ENCODE data around the gene RWDD3. TPM values are rescaled to one million over a fixed set of nuclear protein-coding genes. Genes with fewer than 3 reads are reported as not detected.
A peak's percentile ranks its signal among the peaks of the same experiment; 100 is the strongest.

Gene RWDD3
- polyA plus RNA-seq, 1 experiment, result 11.1 TPM

GRCh38 chr1:95229706-95230105 is 4.3 kb upstream of the RWDD3 start:
- ChIA-PET POLR2A (no interaction called here), CTCF (no interaction called here)
- H3K4me3 ChIP-seq (ENCODE audit: low read depth, low read length), result no peak overlapping the region
- no peaks in the 10 kb centered on the region for H3K36me3 ChIP-seq (ENCODE audit: control insufficient read depth, insufficient read depth, low read length)
- no peak for TF ChIP-seq CTCF (IDR thresholded peaks at IDR 0.05; ENCODE audit: insufficient read depth, low read depth, low read length)
- no peak for DNase-seq (ENCODE audit: low read depth)
- H3K27me3 ChIP-seq (ENCODE audit: control insufficient read depth, insufficient read depth, low read length), result no peaks in the 10 kb centered on the region

GRCh38 chr1:95230256-95230655 is 3.8 kb upstream of the RWDD3 start:
- ChIA-PET POLR2A (no interaction called here), CTCF (no interaction called here)
- no peak for TF ChIP-seq CTCF (IDR thresholded peaks at IDR 0.05; ENCODE audit: insufficient read depth, low read depth, low read length)

GRCh38 chr1:95230768-95231191 is 3.2 kb upstream of the RWDD3 start:
- Histone ChIP-seq H3K27me3 (ENCODE audit: control insufficient read depth, insufficient read depth, low read length) (no peaks in the 10 kb centered on the region), H3K36me3 (ENCODE audit: control insufficient read depth, insufficient read depth, low read length) (no peaks in the 10 kb centered on the region), H3K4me3 (ENCODE audit: low read depth, low read length) (no peak overlapping the region)
- no peak for DNase-seq (ENCODE audit: low read depth)
- TF ChIP-seq CTCF (IDR thresholded peaks at IDR 0.05; ENCODE audit: insufficient read depth, low read depth, low read length), result no peak
- ChIA-PET CTCF (no interaction called here), POLR2A (no interaction called here)

More at GRCh38 chr1:95230256-95230655, 3.8 kb upstream of the RWDD3 start:
- no peak for DNase-seq (ENCODE audit: low read depth)
- Histone ChIP-seq H3K36me3 (ENCODE audit: control insufficient read depth, insufficient read depth, low read length) (no peaks in the 10 kb centered on the region), H3K27me3 (ENCODE audit: control insufficient read depth, insufficient read depth, low read length) (no peaks in the 10 kb centered on the region), H3K4me3 (ENCODE audit: low read depth, low read length) (no peak overlapping the region)

- CTCF ChIA-PET, result interaction anchor here (1.2 to 2.6 kb wide), 4 partner anchors 9 to 149 kb away, joined by 3 to 16 read pairs (median 7); no protein-coding TSS in a partner anchor
Measured at GRCh38 chr1:95232646-95233318, 1.2 kb upstream of the RWDD3 start.

More at GRCh38 chr1:95232646-95233318, 1.2 kb upstream of the RWDD3 start:
- Histone ChIP-seq H3K4me3 (ENCODE audit: low read depth, low read length) (peak overlapping the region; percentile 51), H3K36me3 (ENCODE audit: control insufficient read depth, insufficient read depth, low read length) (no peaks in the 10 kb centered on the region), H3K27me3 (ENCODE audit: control insufficient read depth, insufficient read depth, low read length) (no peaks in the 10 kb centered on the region)
- no peak for TF ChIP-seq CTCF (IDR thresholded peaks at IDR 0.05; ENCODE audit: insufficient read depth, low read depth, low read length)
- DNase-seq (ENCODE audit: low read depth), result no peak
- POLR2A ChIA-PET, result interaction anchor here (1.3 kb wide), 1 partner anchor 160 kb away, joined by 4 read pairs; no protein-coding TSS in a partner anchor

Data from BJ (cell line).